Inferior parietal cortex (tissue), 1 donor: Measurements from ENCODE around the gene ERP44.
"Not testable (repeated sequence)": the region's sequence is repeated elsewhere in the genome, so short reads cannot be mapped to it uniquely, and the experiment has no call there.

Experiments used
- DNase-seq: peaks from one replicate; pipeline ENCODE4 v3.0.0-alpha.2; 2016; ENCODE audit errors: extremely low spot score

The ERP44 gene

DNA sequence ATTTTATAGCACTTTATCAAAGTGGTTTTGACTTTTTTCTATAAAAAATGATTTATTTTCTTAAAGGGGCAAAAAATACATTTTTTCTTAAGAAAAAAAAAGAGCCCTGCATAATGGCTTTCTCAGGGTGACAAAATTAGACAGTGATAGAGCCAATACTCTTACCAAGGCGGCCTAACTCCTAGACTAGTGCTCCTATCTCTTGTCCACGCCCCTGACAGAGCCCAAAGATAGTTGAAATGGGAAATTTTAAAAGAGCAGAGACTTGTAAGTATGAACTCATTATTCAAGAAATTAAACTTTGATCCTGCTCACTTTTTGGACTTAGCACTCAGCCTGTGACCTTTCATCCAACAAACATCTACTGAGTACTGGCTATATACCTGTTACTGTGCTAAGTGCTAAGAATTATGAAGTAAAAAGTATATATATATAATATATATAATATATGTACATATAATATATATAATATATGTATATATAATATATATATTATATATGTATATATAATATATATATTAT, 1.4 kb upstream of the ERP44 start:
- DNase-seq, result no peak

DNA sequence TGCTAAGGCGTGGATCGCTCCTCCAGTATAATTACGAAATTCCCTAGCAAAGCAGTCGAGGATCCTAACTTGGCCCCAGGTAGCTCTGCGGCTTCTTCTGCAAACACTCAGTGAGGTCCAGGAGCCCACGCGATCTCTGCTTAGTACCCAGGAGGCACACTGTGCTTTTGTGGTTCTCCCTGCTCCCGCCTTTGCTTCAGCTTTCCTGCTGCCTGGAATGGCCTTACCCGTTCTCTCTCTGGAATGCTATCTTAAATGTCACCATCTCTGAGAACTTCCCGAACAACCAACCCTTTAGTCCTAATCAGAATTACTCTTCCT, 882 bp upstream of the ERP44 start:
- peak; percentile 35 for DNase-seq

DNA sequence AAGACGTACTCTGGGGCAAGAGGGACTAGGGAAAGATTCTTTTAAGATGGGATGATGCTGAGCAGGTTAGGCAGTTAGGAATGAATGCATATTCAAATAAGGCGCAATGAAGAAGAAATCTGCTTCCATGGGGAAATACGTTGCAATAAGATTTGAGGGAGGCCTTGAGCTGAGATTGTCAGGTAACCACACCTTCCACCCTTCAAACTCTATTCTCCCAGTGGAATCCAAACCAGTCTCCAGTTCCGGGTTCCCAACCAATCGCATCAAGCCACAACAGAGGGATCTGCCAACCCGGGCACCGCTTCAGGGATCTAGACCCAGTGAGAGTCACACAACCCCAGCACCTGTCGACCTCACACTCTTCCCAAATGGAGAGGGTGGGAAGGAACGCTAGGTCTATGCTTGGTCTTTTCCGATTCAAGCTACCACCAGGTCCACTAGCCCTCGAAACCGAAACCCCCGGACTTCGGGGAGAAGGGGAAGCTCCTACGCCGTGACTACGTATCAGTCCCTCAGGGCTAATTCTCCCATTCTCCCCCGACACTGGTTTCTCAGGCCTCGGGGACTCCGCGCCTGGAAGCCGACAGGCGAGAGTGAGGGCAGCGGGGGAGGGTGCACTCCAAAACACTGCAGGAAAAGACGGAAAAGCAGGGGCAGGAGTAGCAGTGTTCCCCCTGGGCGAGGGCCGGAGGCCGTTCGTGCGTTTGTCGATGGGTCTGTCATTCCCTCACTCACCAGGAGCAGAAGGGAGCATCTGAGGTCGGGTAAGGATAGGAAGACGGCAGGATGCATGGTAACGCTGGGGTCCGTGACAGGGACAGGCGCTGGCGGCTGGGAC, 534 bp downstream of the ERP44 start:
- peak; percentile 15 for DNase-seq

DNA sequence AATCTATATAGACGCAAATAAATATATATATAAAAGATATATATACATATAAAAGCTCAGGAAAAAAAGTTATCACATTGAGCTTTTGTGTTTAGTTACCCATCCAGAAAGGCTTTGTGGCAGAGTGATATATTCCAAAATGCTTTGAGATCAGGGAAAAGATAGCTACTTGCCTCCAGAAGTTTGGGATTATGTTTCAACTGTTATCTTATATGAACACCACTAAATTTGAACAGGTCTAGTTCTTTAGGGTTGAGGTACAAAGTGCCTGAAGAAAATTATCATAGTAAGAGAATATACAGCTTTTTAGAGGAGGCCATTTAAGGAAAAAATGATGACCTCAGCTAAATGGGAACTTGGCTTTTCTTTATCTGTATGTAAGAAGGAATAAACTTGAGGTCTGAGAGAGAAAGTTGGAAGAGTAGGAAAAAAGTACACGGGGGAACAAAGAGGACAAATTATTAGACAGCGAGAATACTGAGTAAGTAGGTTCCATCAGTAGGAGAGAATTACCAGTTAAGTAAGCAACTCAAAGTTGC, 2.4 kb downstream of the ERP44 start:
- DNase-seq, result no peak

DNA sequence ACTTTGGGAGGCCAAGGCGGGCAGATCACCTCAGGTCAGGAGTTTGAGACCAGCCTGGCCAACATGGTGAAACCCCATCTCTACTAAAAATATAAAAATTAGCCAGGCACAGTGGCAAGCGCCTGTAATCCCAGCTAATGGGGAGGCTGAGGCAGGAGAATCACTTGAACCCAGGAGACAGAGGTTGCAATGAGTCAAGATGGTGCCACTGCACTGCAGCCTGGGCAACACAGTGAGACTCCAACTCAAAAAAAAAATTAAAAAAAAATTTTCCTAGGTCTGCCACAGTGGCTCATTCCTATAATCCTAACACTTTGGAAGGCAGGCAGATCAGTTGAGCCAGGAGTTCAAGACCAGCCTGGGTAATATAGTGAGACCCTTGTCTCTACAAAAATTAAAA, 4.4 kb downstream of the ERP44 start:
- not testable (repeated sequence) for DNase-seq

DNA sequence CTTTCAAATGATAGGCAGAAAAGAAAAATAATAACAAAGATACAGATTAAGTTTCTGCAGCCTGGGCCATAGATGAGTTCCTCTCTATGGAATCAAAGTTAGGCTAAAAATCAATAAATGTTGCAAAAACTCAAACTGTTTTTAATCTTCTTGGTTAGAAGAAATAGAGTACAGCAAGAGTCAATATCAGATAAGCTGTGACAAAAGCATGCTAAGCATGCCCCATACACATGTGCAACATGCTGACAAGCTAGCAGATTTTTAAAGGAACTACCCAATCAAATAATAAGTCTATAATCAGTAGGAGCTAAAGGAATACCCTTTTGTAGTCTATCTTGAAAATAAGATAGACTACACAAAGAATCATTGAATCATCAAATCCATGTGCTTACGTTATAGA, 6.7 kb downstream of the ERP44 start:
- DNase-seq, result no peak

DNA sequence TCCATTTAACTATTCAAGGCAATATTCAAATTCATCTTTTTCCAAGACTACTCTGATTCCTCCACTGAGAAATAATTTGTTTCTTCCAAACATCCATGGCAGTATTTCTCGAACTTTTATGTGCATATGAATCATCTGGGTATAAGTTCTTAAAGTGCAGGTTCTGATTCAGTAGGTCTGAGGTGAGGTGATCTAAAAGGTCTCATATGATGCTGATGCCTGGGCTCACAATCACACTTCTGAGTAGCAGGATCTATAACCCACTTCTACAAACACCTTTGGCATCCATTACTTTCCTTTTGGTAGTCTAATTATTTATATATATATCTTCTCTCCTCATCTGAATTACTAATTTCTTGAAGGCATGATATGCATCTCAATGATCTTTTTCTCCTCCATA, 7.2 kb downstream of the ERP44 start:
- no peak for DNase-seq

DNA sequence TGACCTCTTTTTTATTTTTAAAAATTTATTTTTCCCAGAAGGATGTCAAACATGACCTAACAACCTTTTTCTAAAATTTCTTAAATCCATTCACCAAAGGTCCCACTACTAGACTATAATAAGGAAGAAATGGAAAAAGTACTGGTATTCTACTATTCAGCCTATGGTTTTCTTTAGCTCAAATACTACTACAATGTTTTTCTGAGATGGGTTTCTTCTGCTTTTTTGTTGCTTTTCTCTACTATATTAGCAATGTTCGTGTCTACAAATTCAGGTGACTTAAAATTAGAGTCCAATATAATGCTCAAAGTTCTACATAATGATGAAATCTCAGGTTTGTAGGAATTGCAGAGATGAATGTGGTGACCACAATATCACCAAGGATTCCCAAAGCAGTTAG, 7.9 kb downstream of the ERP44 start:
- no peak for DNase-seq

DNA sequence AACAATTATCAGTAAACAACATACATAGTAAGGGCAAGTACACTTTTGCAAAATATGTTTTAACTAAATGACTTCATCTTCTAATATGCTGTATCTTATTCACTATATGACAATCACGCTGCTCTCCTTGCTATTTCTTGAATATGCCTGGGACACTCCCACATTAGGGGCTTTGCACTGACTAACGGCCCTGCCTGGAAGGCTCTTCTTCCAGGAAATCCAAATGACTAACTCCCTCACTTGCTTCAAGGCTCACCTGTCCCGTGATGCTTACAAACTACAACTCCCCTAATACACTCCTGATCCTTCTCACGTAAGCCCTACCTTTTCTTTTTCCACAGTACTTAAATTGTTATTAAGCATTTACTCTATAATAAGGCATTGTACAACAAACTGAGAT, 10.6 kb downstream of the ERP44 start:
- no peak for DNase-seq

DNA sequence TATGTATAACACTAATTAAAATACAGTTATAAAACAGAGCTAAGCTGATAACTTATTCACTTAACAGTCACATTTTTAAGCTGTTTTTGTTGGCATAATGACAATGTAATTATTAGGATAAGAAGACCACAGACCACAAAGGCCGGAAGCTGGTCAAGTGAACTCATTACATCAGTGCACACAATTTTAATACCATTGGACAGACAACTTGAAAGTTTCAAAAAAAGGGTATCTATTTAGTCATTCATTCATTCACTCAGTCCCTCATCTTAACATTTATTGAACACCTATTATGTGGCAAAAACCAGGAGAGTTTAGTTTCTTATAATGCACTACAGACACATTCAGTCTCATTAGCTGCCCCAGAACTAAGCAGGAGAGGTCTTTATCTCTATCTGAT, 11.6 kb downstream of the ERP44 start:
- DNase-seq, result no peak

DNA sequence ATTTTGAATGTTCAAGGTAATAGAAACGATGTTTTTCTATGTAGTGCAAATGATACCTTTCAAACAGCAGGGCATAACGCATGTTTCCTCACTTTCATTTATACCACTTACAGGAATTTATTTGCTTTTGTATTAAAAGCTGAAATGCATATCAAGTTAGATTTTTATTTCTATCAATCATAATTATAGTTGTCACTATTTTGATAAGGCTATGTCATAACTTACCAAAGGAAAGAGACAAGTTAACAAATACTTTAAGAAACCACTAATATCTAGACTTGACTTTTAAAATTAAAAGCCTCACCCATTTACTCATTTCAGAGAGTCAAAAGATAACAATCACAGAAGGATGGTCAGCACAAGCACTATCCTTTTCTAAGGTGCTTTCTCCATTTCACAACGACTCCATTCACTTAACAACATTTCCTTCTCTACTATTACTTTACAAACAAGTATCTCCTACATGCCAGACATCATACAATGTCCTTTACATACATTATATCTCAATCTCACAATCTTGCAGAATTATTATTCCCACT, 12.6 kb downstream of the ERP44 start:
- no peak for DNase-seq

DNA sequence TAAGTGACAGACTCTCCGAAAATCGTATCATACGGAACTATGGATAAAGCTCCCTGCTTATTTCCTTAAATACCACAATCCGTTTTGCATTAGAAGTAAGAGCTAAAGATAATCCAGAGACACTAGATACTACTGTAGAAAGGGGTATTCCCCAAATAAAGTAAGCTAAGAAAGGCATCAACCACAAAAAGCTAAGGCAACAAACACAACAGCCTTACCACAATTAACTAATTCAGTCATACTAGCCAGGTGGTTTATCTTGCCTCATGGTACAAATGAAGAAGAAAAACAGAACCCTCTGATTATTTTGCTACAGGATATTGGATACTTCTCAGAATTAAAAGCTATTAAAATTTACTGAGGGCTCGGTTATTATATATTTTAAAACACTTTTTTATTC, 14.1 kb downstream of the ERP44 start:
- no peak for DNase-seq

DNA sequence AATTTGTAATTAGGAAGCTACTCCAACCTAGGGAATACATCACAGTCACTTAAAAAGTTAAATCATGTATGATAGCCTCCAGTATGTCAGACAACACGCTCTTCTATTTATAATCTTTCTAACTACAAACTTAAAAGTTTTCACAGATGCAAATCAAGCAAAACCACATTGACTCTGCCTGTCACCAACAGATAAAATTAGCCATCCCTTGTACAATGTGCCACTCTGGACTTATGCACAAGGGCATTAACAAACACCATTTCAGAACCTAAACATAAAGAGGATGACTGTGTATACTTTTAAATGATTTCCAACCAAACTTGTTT, 14.7 kb downstream of the ERP44 start:
- no peak for DNase-seq

DNA sequence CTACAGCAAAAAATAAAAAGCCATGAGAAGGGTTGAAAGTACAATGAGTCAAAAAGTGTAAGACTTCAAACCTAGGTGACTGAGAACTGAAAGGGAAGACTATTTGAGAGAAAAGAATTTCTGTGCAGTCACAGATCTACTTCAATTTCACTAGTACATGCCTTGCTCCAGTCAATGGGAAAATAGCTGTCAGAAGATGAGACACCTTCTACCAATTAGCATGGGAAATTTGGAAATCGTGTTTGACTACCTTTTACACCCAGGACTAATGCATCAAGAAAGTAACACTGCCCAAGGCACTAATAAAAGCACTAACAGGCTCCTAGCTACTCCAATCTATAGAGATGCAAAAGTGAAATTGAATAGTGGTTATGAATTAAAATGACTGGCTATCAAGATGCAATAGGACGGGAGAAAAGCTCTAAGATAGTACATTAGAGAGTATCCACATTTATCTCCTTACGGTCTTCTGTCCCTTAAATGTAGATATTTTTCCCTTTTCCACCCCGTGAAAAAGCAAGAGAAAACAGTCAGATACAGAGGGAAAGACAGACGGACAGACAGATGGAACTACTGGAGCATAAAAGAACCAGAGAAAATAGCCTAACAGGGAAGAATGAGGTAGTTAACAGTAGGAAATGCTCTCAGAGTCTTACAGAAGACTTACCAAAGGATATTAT, 15.2 kb downstream of the ERP44 start:
- DNase-seq, result no peak

DNA sequence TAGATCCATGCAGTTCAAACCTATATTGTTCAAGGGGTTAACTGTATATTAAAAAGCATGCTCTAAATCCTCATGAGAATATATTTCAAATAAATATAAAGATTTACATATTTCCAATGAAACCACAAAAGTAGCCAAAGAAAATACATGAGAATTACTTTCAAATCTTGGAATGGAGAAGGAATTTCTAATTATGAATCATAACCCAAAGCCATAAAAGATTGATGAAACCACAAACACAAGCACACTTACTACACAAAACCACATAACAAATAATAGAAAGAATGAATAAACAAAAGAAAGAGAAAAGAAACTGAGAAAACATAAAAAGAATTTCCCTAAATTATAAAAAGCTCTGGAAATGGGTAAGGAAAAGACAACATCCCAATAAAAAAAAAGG, 16.0 kb downstream of the ERP44 start:
- no peak for DNase-seq

DNA sequence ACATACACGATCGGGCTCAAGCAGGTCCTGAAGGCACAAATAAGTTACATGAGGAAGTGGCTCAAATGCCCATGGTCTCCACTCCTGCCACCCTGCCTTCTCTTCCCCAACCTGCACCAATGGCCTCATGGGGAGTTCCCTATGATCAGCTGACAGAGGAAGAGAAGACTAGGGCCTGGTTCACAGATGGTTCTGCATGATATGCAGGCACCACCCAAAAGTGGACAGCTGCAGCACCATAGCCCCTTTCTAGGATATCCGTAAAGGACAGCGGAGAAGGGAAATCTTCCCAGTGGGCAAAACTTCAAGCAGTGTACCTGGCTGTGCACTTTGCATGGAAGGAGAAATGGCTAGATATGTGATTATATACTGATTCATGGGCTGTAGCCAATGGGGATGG, 22.5 kb downstream of the ERP44 start:
- not testable (repeated sequence) for DNase-seq

DNA sequence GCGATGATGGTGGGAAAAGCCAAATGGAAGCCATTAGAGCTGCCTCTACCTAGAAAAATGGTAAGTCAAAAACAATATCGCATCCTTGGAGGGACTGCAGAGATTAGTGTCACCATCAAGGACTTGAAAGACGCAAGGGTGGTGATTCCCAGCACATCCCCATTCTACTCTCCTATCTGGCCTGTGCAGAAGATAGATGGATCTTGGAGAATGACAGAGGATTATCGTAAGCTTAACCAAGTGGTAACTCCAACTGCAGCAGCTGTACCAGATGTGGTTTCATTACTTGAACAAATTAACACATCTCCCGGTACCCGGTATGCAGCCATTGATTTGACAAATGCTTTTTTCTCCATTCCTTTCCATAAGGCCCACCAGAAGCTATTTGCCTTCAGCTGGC, 23.8 kb downstream of the ERP44 start:
- no peak for DNase-seq

DNA sequence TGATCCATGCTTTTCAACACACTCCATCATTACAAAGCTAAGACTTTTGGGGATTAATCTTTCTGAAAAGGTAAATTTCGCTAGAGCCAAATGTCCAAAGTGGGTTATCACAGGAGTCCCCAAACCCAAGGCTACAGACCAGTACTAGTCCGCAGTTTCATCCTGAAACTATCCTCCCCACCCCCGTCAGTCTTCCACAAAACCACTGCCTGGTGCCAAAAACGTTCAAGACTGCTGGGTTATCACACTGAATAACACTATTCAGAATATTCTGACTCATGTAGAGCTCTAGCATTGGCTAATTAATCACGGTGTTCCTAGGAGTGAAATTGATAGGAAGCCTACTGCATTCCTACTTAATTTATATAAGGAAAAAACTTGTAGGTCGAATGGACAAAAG, 24.7 kb downstream of the ERP44 start:
- no peak for DNase-seq

DNA sequence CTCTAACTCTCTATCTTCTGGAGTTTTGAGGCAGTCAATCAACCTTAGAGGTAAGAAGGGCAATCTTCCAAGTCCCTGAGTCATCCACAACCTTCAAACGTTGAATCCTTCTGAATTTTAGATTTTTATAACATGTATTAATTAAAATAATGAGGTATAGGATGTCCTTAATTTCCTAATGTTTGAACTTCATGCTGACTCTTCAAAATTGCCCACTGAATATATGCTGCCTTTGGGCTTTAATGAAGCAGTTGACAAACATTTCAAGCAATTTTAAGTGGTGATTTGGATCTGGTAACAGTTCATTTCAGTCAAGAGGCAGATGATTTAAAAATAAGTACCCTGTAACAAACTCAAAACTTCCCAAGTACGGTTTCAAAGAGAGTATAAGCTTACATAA, 26.0 kb downstream of the ERP44 start:
- DNase-seq, result no peak

DNA sequence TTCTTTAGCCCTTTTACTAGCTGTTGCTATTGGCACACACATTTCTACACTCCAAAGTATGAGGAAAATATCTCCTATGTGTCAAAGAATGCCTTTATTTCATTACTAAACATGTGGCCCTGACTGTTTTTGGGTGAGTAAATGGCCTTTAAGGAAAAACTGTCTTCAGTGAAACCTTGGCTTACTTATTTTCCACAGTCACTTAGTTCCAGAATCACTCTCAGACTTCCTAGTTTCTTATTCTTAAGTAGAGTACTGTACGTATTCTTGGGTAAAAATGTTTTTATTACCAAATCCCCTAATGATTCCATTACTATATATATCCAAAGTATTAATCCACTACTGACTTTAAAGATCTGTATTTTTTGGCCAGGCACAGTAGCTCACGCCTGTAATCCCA, 27.5 kb downstream of the ERP44 start:
- DNase-seq, result no peak

DNA sequence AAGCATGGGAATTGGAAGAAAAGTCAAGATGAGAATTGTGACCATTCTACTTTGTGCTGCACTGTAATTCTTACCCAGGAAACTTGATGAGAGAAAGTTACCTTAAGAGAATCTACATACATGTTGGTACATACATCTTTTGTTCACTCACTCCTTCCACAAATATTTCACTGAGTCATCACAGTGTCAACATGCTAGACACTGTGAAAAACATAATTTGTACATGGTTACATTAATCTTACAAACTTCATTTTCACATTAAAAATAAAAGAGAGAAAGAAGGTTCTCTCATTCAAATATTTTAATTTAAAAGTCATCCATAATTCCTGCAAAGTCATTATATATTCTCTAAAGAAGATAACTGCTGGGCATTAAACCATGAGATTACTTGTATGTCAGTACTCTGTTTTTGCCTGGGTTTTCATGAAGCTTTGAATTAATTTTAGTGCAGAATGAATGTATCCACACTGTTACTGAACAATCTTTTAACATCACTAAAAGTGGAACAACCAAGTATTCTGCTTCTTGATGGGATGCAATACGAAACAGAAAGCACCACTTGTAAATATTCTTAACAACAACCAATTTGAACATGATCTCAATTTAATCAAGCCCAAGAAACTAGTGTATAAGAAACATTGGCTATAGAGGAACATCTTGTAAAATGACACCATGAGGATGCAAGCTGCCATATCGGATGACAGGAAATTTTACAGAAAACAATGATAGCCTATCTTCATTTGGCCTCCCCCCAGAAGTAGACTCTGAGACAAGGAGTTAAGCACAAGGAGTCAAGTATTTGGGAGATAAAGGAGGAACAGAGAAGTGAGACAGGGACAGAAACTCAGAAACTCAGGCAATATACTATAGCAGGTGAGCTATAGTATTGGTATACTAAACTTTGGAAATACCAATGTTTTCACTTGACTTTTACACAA, 28.4 kb downstream of the ERP44 start:
- no peak for DNase-seq

DNA sequence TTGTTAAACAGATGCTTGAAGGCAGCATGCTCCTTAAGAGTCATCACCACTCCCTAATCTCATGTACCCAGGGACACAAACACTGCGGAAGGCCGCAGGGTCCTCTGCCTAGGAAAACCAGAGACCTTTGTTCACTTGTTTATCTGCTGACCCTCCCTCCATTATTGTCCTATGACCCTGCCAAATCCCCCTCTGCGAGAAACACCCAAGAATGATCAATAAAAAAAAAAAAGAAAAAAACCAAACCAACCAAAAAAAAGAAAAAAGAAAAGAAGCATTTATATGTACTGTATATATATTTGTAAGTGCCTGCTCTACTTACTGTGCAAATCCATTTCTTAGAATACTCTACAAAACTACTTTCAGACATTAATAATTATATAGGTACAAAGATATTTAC, 29.7 kb downstream of the ERP44 start:
- DNase-seq, result not testable (repeated sequence)
